Breast epithelium (tissue), 3 donors: ENCODE data around the gene ELOB.

Source experiments
- CTCF ChIP-seq, 3 donors: fragments of 450-650 bp; IDR thresholded peaks; one replicate each; pipeline ENCODE4 v1.5.1; 2016 to 2017; ENCODE audit warnings: antibody characterized with exemption in 3 of 3, mild to moderate bottlenecking in 3 of 3, moderate library complexity in 3 of 3
- POLR2AphosphoS5 ChIP-seq, 3 donors: sonication (generic); formaldehyde crosslinking; IDR thresholded peaks; one replicate each; pipeline ENCODE4 v1.6.1; 2017; ENCODE audit warnings: antibody characterized with exemption in 3 of 3

GRCh38 chr16:2768403-2769089 is 8.5 kb downstream of the ELOB start:
- TF ChIP-seq CTCF (IDR thresholded peaks at IDR 0.05) (no peak), POLR2AphosphoS5 (IDR thresholded peaks at IDR 0.05) (no peak)
